ENCODE measurements around the gene MDFI.

Gene MDFI

DNA sequence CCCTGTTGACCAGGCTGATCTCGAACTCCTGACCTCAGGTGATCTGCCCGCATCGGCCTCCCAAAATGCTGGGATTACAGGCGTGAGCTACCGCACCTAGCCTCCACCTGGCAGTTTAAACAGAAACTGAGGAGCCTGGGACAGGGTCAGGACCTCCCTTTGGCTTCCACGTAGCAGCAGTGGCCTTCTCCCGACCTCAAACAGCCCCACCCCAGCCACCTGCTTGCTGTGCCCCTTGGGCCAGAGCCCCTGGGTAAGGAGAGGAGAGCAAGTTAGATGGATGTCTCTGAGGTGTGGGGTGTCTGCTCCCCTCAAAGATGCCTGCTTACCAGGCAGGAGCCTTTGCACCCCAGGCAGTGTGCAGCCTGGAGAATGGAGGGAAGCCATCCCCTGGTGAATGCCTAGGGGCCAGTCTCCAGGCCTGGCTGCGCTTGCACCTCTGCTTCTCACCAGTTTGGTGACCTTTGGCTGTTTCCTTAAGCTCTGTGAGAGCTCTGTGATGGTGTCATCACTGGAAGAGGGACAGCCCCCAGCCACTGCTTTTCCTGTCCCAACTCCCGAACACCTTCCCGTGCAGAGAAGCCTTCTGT, 42.1 kb upstream of the MDFI start:
- TF ChIP-seq, protein P1, sequence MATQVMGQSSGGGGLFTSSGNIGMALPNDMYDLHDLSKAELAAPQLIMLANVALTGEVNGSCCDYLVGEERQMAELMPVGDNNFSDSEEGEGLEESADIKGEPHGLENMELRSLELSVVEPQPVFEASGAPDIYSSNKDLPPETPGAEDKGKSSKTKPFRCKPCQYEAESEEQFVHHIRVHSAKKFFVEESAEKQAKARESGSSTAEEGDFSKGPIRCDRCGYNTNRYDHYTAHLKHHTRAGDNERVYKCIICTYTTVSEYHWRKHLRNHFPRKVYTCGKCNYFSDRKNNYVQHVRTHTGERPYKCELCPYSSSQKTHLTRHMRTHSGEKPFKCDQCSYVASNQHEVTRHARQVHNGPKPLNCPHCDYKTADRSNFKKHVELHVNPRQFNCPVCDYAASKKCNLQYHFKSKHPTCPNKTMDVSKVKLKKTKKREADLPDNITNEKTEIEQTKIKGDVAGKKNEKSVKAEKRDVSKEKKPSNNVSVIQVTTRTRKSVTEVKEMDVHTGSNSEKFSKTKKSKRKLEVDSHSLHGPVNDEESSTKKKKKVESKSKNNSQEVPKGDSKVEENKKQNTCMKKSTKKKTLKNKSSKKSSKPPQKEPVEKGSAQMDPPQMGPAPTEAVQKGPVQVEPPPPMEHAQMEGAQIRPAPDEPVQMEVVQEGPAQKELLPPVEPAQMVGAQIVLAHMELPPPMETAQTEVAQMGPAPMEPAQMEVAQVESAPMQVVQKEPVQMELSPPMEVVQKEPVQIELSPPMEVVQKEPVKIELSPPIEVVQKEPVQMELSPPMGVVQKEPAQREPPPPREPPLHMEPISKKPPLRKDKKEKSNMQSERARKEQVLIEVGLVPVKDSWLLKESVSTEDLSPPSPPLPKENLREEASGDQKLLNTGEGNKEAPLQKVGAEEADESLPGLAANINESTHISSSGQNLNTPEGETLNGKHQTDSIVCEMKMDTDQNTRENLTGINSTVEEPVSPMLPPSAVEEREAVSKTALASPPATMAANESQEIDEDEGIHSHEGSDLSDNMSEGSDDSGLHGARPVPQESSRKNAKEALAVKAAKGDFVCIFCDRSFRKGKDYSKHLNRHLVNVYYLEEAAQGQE (IDR thresholded peaks at IDR 0.05; ENCODE audit: insufficient replicate concordance, low read depth): no peak
- H3K27me3 ChIP-seq (ENCODE audit: insufficient read depth, poor library complexity, severe bottlenecking): no peaks in the 10 kb centered on the region
- no peak overlapping the region for H3K27ac ChIP-seq (replicated peaks)
- no peak overlapping the region for H3K4me3 ChIP-seq (replicated peaks; ENCODE audit: insufficient read depth, low read length)
- no peak for DNase-seq (ENCODE audit: low read depth in 1 of 2, low spot score in 1 of 2)

DNA sequence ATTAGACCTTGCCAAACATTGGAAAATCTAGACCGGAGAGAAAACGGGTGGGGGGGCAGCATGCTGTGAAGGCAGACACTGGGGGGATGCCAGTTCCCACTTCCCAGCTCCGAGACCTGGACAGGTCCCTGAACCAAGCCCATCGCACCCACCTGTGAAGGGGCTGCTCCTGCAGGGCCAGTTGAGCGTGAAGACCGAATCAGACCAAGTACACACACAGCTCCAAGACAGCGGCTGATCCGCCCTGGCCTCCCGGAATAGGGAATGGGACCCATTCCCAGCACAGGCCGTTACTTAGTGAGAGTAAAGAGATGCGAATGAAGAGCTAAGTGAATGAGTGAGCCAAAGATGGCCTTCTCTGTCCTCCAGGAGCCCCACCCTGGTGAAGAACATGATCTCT, 41.5 kb upstream of the MDFI start:
- no peak overlapping the region for H3K4me3 ChIP-seq (replicated peaks; ENCODE audit: insufficient read depth, low read length)
- no peaks in the 10 kb centered on the region for H3K27me3 ChIP-seq (ENCODE audit: insufficient read depth, poor library complexity, severe bottlenecking)
- DNase-seq (ENCODE audit: low read depth in 1 of 2, low spot score in 1 of 2): no peak
- no peak overlapping the region for H3K27ac ChIP-seq (replicated peaks)
- TF ChIP-seq, protein P2, sequence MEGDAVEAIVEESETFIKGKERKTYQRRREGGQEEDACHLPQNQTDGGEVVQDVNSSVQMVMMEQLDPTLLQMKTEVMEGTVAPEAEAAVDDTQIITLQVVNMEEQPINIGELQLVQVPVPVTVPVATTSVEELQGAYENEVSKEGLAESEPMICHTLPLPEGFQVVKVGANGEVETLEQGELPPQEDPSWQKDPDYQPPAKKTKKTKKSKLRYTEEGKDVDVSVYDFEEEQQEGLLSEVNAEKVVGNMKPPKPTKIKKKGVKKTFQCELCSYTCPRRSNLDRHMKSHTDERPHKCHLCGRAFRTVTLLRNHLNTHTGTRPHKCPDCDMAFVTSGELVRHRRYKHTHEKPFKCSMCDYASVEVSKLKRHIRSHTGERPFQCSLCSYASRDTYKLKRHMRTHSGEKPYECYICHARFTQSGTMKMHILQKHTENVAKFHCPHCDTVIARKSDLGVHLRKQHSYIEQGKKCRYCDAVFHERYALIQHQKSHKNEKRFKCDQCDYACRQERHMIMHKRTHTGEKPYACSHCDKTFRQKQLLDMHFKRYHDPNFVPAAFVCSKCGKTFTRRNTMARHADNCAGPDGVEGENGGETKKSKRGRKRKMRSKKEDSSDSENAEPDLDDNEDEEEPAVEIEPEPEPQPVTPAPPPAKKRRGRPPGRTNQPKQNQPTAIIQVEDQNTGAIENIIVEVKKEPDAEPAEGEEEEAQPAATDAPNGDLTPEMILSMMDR (IDR thresholded peaks at IDR 0.05; ENCODE audit: insufficient read depth, low read length): no peak
- TF ChIP-seq GABPA (IDR thresholded peaks at IDR 0.05; ENCODE audit: low read depth) (no peak), POLR2AphosphoS5 (IDR thresholded peaks at IDR 0.05; ENCODE audit: low read depth) (no peak), SPI1 (IDR thresholded peaks at IDR 0.05; ENCODE audit: borderline replicate concordance, low read depth) (no peak)
- TF ChIP-seq, protein P1 (IDR thresholded peaks at IDR 0.05; ENCODE audit: insufficient replicate concordance, low read depth): no peak

DNA sequence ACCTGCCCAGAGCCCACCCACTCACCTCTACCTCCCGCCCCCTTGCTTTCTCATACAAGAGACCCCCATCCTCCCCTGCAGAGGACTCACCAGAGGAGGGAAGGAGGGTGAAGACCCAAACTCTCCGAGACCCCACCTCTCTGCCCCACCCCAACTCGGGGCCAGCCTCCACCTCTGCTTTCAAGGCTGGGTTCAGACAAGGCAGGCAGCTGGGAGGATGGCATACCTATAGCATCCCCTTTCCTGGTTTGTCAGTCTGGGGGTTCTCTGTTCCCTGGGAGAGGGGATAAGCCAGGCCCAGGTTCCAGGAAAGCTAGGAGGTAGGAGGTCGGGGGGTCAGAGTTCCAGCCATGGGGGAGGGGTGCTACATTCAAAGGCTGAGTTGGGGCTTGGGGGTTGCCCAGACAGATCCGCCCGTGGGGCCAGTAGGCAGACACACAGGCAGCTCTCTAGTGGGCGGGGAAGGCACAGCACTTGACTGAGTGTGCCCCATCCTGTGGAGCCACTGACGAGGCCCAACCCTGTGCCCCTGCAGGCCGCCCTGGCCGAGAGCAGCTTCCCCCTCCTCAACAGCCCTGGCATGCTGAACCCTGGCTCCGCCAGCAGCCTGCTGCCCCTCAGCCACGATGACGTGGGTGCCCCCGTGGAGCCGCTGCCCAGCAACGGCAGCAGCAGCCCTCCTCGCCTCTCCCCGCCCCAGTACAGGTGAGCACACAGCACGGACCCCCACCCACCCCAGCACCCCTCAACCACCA, 40.8 kb upstream of the MDFI start:
- TF ChIP-seq, protein P2 (IDR thresholded peaks at IDR 0.05; ENCODE audit: insufficient read depth, low read length): no peak
- TF ChIP-seq POLR2AphosphoS5 (IDR thresholded peaks at IDR 0.05; ENCODE audit: low read depth): no peak
- Histone ChIP-seq H3K4me3 (replicated peaks; ENCODE audit: insufficient read depth, low read length) (no peak overlapping the region), H3K27ac (replicated peaks) (no peak overlapping the region), H3K27me3 (ENCODE audit: insufficient read depth, poor library complexity, severe bottlenecking) (no peaks in the 10 kb centered on the region)
- no peak for DNase-seq (ENCODE audit: low read depth in 1 of 2, low spot score in 1 of 2)

DNA sequence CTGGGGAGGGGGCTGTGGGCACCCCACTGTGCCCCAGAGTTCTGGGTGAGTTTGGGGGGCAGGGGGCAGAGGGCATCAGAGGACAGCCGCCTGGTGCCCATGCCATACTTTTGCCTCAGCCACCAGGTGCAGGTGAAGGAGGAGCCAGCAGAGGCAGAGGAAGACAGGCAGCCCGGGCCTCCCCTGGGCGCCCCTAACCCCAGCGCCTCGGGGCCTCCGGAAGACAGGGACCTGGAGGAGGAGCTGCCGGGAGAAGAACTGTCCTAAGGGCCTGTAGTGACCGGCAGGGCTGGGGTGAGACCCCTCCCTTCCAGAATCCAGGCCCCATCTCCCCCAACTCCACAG, 39.6 kb upstream of the MDFI start:
- Histone ChIP-seq H3K27ac (replicated peaks) (no peak overlapping the region), H3K27me3 (ENCODE audit: insufficient read depth, poor library complexity, severe bottlenecking) (no peaks in the 10 kb centered on the region), H3K4me3 (replicated peaks; ENCODE audit: insufficient read depth, low read length) (no peak overlapping the region)
- DNase-seq (ENCODE audit: low read depth in 1 of 2, low spot score in 1 of 2): no peak
- TF ChIP-seq, protein P1 (IDR thresholded peaks at IDR 0.05; ENCODE audit: insufficient replicate concordance, low read depth): no peak
- TF ChIP-seq GABPA (IDR thresholded peaks at IDR 0.05; ENCODE audit: low read depth): no peak
- no peak for TF ChIP-seq POLR2AphosphoS5 (IDR thresholded peaks at IDR 0.05; ENCODE audit: low read depth)
- no peak for TF ChIP-seq SPI1 (IDR thresholded peaks at IDR 0.05; ENCODE audit: borderline replicate concordance, low read depth)
- TF ChIP-seq, protein P2 (IDR thresholded peaks at IDR 0.05; ENCODE audit: insufficient read depth, low read length): no peak

All from HL-60 (cell line).